OCI-LY7 (cell line): ENCODE measurements around the gene SLC6A18. TPM values are rescaled to one million over a fixed set of nuclear protein-coding genes. Genes with fewer than 3 reads are reported as not detected.

Experiments
- BruUV-seq: library from RNA; stranded (reverse); fragments of 400-500 nt; replicated peaks from 2 replicates; lab custom pipeline; 2021; lab: Mats Ljungman, UMichigan
- CTCF ChIA-PET: fragments of 300-600 bp; sonication (Branson Sonifier 250); formaldehyde crosslinking; loops from one replicate; lab custom pipeline; 2022; ENCODE audit warnings: antibody characterized with exemption; ENCODE audit not compliant: unreplicated experiment; lab: Charles Lee
- POLR2A ChIA-PET: fragments of 300-600 bp; sonication (Branson Sonifier 250); formaldehyde crosslinking; loops from one replicate; lab custom pipeline; 2022; ENCODE audit warnings: antibody characterized with exemption; lab: Charles Lee
- DNase-seq: peaks from one replicate; pipeline ENCODE4 v3.0.0-alpha.2; 2015; ENCODE audit warnings: low spot score
- H2AFZ ChIP-seq: fragments of 200-600 bp; sonication (generic), shearing (Covaris generic); 2 replicates; pipeline ENCODE4 v1.6.1; 2014; ENCODE audit warnings: mild to moderate bottlenecking, antibody characterized with exemption, low read length, moderate library complexity
- H3K27ac ChIP-seq: fragments of 200-600 bp; sonication (generic); 2 replicates; pipeline ENCODE4 v1.5.1; 2014; ENCODE audit warnings: mixed run types, low read depth, mild to moderate bottlenecking, moderate library complexity, low read length, inconsistent platforms; ENCODE audit not compliant: poor library complexity, severe bottlenecking
- H3K36me3 ChIP-seq: fragments of 200-600 bp; sonication (generic); 2 replicates; pipeline ENCODE4 v1.6.1; 2014; ENCODE audit warnings: mild to moderate bottlenecking, antibody characterized with exemption, low read length, moderate library complexity, mixed read lengths; ENCODE audit not compliant: insufficient read depth
- H3K4me1 ChIP-seq: fragments of 200-600 bp; sonication (generic); 2 replicates; pipeline ENCODE4 v1.5.1; 2014; ENCODE audit warnings: mild to moderate bottlenecking, low read length; ENCODE audit not compliant: insufficient read depth, poor library complexity, severe bottlenecking
- H3K4me2 ChIP-seq: fragments of 200-600 bp; sonication (generic); 2 replicates; pipeline ENCODE4 v1.6.1; 2014; ENCODE audit warnings: mild to moderate bottlenecking, low read length
- H3K4me3 ChIP-seq: fragments of 200-600 bp; sonication (generic); 2 replicates; pipeline ENCODE4 v1.5.1; 2014; ENCODE audit warnings: mild to moderate bottlenecking, low read depth, low read length; ENCODE audit not compliant: poor library complexity, severe bottlenecking
- H3K79me2 ChIP-seq: fragments of 200-600 bp; sonication (generic); 2 replicates; pipeline ENCODE4 v1.6.1; 2016; ENCODE audit warnings: low read depth, mild to moderate bottlenecking, low read length, moderate library complexity, mixed read lengths; ENCODE audit not compliant: insufficient read depth
- H3K9me2 ChIP-seq: fragments of 200-600 bp; sonication (generic); 2 replicates; pipeline ENCODE4 v1.6.1; 2016; ENCODE audit warnings: mild to moderate bottlenecking, low read length, mixed read lengths; ENCODE audit not compliant: insufficient read depth
- H3K9me3 ChIP-seq: fragments of 200-600 bp; sonication (generic); 2 replicates; pipeline ENCODE4 v1.6.1; 2014; ENCODE audit warnings: mild to moderate bottlenecking, mixed run types, low read length, mixed read lengths
- H4K20me1 ChIP-seq: fragments of 200-600 bp; sonication (generic); 2 replicates; pipeline ENCODE4 v1.6.1; 2014; ENCODE audit warnings: mild to moderate bottlenecking, antibody characterized with exemption, low read length, moderate library complexity, mixed read lengths; ENCODE audit not compliant: insufficient read depth
- EZH2phosphoT487 ChIP-seq: fragments of 200-600 bp; sonication (generic); IDR thresholded peaks from 2 replicates; pipeline ENCODE4 v1.6.1; 2018; ENCODE audit warnings: low read depth, borderline replicate concordance, mild to moderate bottlenecking, mixed run types, antibody characterized with exemption, low read length, moderate library complexity, mixed read lengths
- intact Hi-C: fragments of 100-400 bp; cut with micrococcal nuclease; formaldehyde crosslinking; loops from one replicate; pipeline ENCODE4 v1.10.0; 2022; ENCODE audit not compliant: unreplicated experiment
- total RNA-seq, 2 experiments: library from RNA; depleted of rRNA in 1 of 2; stranded (reverse); fragments of >200 nt in 1 of 2; shearing (Covaris generic) in 1 of 2; gene quantifications; 2 replicates each; pipeline ENCODE4 v1.2.3, GENCODE V29; 2014 to 2022
- TF ChIP-seq, protein P1 (sequence below): fragments of 200-600 bp; sonication (generic); conservative IDR thresholded peaks from 2 replicates; pipeline ENCODE4 v1.5.1; 2014; ENCODE audit warnings: mild to moderate bottlenecking, antibody characterized with exemption, low read length, moderate library complexity, mixed read lengths

The SLC6A18 gene
- total RNA-seq, 2 experiments from 2014 or later: not detected

GRCh38 chr5:1209489-1209852 lies 15.7 kb upstream of the SLC6A18 start:
- H3K9me3 ChIP-seq: no peaks in the 10 kb centered on the region
- intact Hi-C loops: no loop called here
- no peaks in the 10 kb centered on the region for H3K36me3 ChIP-seq
- no peaks in the 10 kb centered on the region for H3K9me2 ChIP-seq
- DNase-seq: no peak
- ChIA-PET POLR2A (no interaction called here), CTCF (no interaction called here)
- no peak for TF ChIP-seq EZH2phosphoT487
- TF ChIP-seq, protein P1, sequence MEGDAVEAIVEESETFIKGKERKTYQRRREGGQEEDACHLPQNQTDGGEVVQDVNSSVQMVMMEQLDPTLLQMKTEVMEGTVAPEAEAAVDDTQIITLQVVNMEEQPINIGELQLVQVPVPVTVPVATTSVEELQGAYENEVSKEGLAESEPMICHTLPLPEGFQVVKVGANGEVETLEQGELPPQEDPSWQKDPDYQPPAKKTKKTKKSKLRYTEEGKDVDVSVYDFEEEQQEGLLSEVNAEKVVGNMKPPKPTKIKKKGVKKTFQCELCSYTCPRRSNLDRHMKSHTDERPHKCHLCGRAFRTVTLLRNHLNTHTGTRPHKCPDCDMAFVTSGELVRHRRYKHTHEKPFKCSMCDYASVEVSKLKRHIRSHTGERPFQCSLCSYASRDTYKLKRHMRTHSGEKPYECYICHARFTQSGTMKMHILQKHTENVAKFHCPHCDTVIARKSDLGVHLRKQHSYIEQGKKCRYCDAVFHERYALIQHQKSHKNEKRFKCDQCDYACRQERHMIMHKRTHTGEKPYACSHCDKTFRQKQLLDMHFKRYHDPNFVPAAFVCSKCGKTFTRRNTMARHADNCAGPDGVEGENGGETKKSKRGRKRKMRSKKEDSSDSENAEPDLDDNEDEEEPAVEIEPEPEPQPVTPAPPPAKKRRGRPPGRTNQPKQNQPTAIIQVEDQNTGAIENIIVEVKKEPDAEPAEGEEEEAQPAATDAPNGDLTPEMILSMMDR: no peak
- no peaks in the 10 kb centered on the region for H3K4me1 ChIP-seq
- H3K4me3 ChIP-seq: no peak overlapping the region
- H3K79me2 ChIP-seq: no peaks in the 10 kb centered on the region
- no peak overlapping the region for H3K4me2 ChIP-seq
- no peak overlapping the region for H3K27ac ChIP-seq
- no peaks in the 10 kb centered on the region for H4K20me1 ChIP-seq
- no peak overlapping the region for H2AFZ ChIP-seq
- no TSS peak for BruUV-seq

- Histone ChIP-seq H3K36me3 (no peaks in the 10 kb centered on the region), H3K9me3 (no peaks in the 10 kb centered on the region), H3K4me1 (no peaks in the 10 kb centered on the region), H3K79me2 (no peaks in the 10 kb centered on the region), H3K27ac (no peak overlapping the region), H2AFZ (no peak overlapping the region), H3K4me3 (no peak overlapping the region), H3K9me2 (no peaks in the 10 kb centered on the region), H3K4me2 (no peak overlapping the region), H4K20me1 (no peaks in the 10 kb centered on the region)
- POLR2A ChIA-PET: no interaction called here
- intact Hi-C loops: no loop called here
- no TSS peak for BruUV-seq
- DNase-seq: no peak
- CTCF ChIA-PET: no interaction called here
- TF ChIP-seq, protein P1: no peak
- TF ChIP-seq EZH2phosphoT487: no peak
Observed at GRCh38 chr5:1209896-1210776, 15.0 kb upstream of the SLC6A18 start.

- Histone ChIP-seq H3K9me3 (no peaks in the 10 kb centered on the region), H3K9me2 (no peaks in the 10 kb centered on the region), H3K36me3 (no peaks in the 10 kb centered on the region), H3K4me1 (no peaks in the 10 kb centered on the region), H2AFZ (no peak overlapping the region), H3K4me3 (no peak overlapping the region), H3K4me2 (no peak overlapping the region), H3K27ac (no peak overlapping the region), H3K79me2 (no peaks in the 10 kb centered on the region), H4K20me1 (no peaks in the 10 kb centered on the region)
- BruUV-seq: no TSS peak
- DNase-seq: no peak
- ChIA-PET POLR2A (no interaction called here), CTCF (no interaction called here)
- intact Hi-C loops: no loop called here
- TF ChIP-seq EZH2phosphoT487: no peak
- TF ChIP-seq, protein P1: no peak
Observed at GRCh38 chr5:1210832-1211251, 14.3 kb upstream of the SLC6A18 start.
